MM.1S (cell line): ENCODE measurements around the gene RSU1.
"Not testable (repeated sequence)": the region's sequence is repeated elsewhere in the genome, so short reads cannot be mapped to it uniquely, and the experiment has no call there.

ENCODE experiments used
- DNase-seq: peaks from one replicate; pipeline ENCODE4 v3.0.0-alpha.2; 2015
- H2AFZ ChIP-seq: fragments of 300-600 bp; sonication (generic); 2 replicates; pipeline ENCODE4 v1.6.0; 2016; ENCODE audit warnings: antibody characterized with exemption, low read length
- H3F3A ChIP-seq: fragments of 300-600 bp; sonication (generic); 2 replicates; pipeline ENCODE4 v1.6.1; 2016; ENCODE audit warnings: mild to moderate bottlenecking, antibody characterized with exemption, low read length, moderate library complexity, mixed read lengths; ENCODE audit not compliant: insufficient read depth
- H3K27ac ChIP-seq: fragments of 300-600 bp; sonication (generic); 2 replicates; pipeline ENCODE4 v1.5.1; 2016; ENCODE audit warnings: mild to moderate bottlenecking, low read length
- H3K27me3 ChIP-seq: fragments of 300-600 bp; sonication (generic); replicated peaks from 2 replicates; pipeline ENCODE4 v1.6.0; 2016; ENCODE audit warnings: low read length; ENCODE audit not compliant: insufficient read depth
- H3K36me3 ChIP-seq: fragments of 300-600 bp; sonication (generic); replicated peaks from 2 replicates; pipeline ENCODE4 v1.6.1; 2016; ENCODE audit warnings: mild to moderate bottlenecking, low read length, mixed read lengths; ENCODE audit not compliant: insufficient read depth
- H3K4me1 ChIP-seq: fragments of 300-600 bp; sonication (generic); 2 replicates; pipeline ENCODE4 v1.6.1; 2016; ENCODE audit warnings: low read length, mixed read lengths
- H3K4me2 ChIP-seq: fragments of 300-600 bp; sonication (generic); 2 replicates; pipeline ENCODE4 v1.6.0; 2016; ENCODE audit warnings: low read depth, low read length
- H3K4me3 ChIP-seq: fragments of 300-600 bp; sonication (generic); 2 replicates; pipeline ENCODE4 v1.5.1; 2016; ENCODE audit warnings: low read length, mixed read lengths
- H3K79me2 ChIP-seq: fragments of 300-600 bp; sonication (generic); 2 replicates; pipeline ENCODE4 v1.6.1; 2016; ENCODE audit warnings: mixed run types, low read length, mixed read lengths
- H3K9ac ChIP-seq: fragments of 300-600 bp; sonication (generic); 2 replicates; pipeline ENCODE4 v1.6.1; 2016; ENCODE audit warnings: low read length, mixed read lengths
- H3K9me2 ChIP-seq: fragments of 300-600 bp; sonication (generic); replicated peaks from 2 replicates; pipeline ENCODE4 v1.6.1; 2016; ENCODE audit warnings: mild to moderate bottlenecking, low read length, mixed read lengths; ENCODE audit not compliant: insufficient read depth
- H3K9me3 ChIP-seq: fragments of 300-600 bp; sonication (generic); replicated peaks from 2 replicates; pipeline ENCODE4 v1.6.1; 2016; ENCODE audit warnings: mild to moderate bottlenecking, low read length, mixed read lengths; ENCODE audit not compliant: insufficient read depth
- H4K20me1 ChIP-seq: fragments of 300-600 bp; sonication (generic); 2 replicates; pipeline ENCODE4 v1.6.1; 2016; ENCODE audit warnings: mild to moderate bottlenecking, low read length, moderate library complexity, mixed read lengths; ENCODE audit not compliant: insufficient read depth
- CTCF ChIP-seq: fragments of 300-600 bp; sonication (generic); IDR thresholded peaks from 2 replicates; pipeline ENCODE4 v1.5.1; 2016; ENCODE audit warnings: antibody characterized with exemption, low read length, mixed read lengths
- EZH2 ChIP-seq: fragments of 300-600 bp; sonication (generic); optimal IDR thresholded peaks from 2 replicates; pipeline ENCODE3; 2017; ENCODE audit warnings: low read depth, mild to moderate bottlenecking, antibody characterized with exemption, low read length, mixed read lengths
- EZH2phosphoT487 ChIP-seq: fragments of 300-600 bp; sonication (generic); IDR thresholded peaks from 2 replicates; pipeline ENCODE4 v1.6.1; 2018; ENCODE audit warnings: antibody characterized with exemption, low read length

Gene RSU1

GRCh38 chr10:16828114-16828568 lies 10.9 kb upstream of the RSU1 start:
- H3F3A ChIP-seq, result no peaks in the 10 kb centered on the region
- H3K4me2 ChIP-seq, result peak overlapping the region; percentile 74; the same call in 1 of the 2 replicates
- no peaks in the 10 kb centered on the region for H3K4me1 ChIP-seq
- no peaks in the 10 kb centered on the region for H4K20me1 ChIP-seq
- no peaks in the 10 kb centered on the region for H3K36me3 ChIP-seq
- TF ChIP-seq CTCF (peak; percentile 49), EZH2phosphoT487 (no peak), EZH2 (no peak)
- H3K27me3 ChIP-seq, result no peaks in the 10 kb centered on the region
- H3K9ac ChIP-seq, result peak overlapping the region; percentile 21; the same call in 1 of the 2 replicates
- H3K9me2 ChIP-seq, result no peaks in the 10 kb centered on the region
- H3K27ac ChIP-seq, result peak overlapping the region; percentile 25; the same call in 1 of the 2 replicates
- H3K9me3 ChIP-seq, result no peaks in the 10 kb centered on the region
- peak; percentile 89 for DNase-seq
- peak overlapping the region; percentile 62 for H2AFZ ChIP-seq
- no peaks in the 10 kb centered on the region for H3K79me2 ChIP-seq
- H3K4me3 ChIP-seq, result peak overlapping the region; percentile 29; the same call in 1 of the 2 replicates

DNA sequence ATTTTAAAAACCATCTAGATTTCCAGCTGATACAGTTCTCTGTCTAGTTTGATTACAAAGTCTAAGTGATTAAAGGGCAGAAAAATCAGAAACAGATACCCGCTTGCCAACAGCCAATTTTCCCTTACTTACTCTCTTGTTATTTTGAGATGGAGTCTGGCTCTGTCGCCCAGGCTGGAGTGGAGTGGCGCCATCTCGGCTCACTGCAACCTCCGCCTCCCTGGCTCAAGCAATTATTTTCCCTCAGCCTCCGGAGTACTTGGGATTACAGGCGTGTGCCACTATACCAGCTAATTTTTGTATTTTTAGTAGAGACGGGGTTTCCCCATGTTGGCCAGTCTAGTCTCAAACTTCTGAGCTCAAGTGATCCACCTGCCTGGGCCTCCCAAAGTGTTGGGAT lies 10.2 kb upstream of the RSU1 start:
- not testable (repeated sequence) for DNase-seq

GRCh38 chr10:16822726-16823360 lies 5.6 kb upstream of the RSU1 start:
- H3K9me2 ChIP-seq, result no peaks in the 10 kb centered on the region
- H3K9me3 ChIP-seq, result no peaks in the 10 kb centered on the region
- peaks cover 4% of the 10 kb centered on the region; the same call in 1 of the 2 replicates for H3F3A ChIP-seq
- H3K4me3 ChIP-seq, result no peak overlapping the region
- H3K79me2 ChIP-seq, result no peaks in the 10 kb centered on the region
- no peaks in the 10 kb centered on the region for H3K4me1 ChIP-seq
- no peak for DNase-seq
- no peak overlapping the region for H2AFZ ChIP-seq
- H4K20me1 ChIP-seq, result no peaks in the 10 kb centered on the region
- no peak for TF ChIP-seq EZH2
- no peak for TF ChIP-seq EZH2phosphoT487
- no peak for TF ChIP-seq CTCF
- no peaks in the 10 kb centered on the region for H3K36me3 ChIP-seq
- H3K4me2 ChIP-seq, result no peak overlapping the region
- no peak overlapping the region for H3K27ac ChIP-seq
- H3K27me3 ChIP-seq, result no peaks in the 10 kb centered on the region
- H3K9ac ChIP-seq, result no peak overlapping the region

More for the DNA sequence above, 10.2 kb upstream of the RSU1 start:
- not testable (repeated sequence) for H4K20me1 ChIP-seq, H3K4me3 ChIP-seq, H3K36me3 ChIP-seq, H3K9me2 ChIP-seq, H3K4me1 ChIP-seq, H3K79me2 ChIP-seq, H3K9me3 ChIP-seq, H3F3A ChIP-seq, H3K27me3 ChIP-seq
- Histone ChIP-seq H3K9ac (peak overlapping the region; percentile 21; the same call in 1 of the 2 replicates), H3K4me2 (peak overlapping the region; percentile 74; the same call in 1 of the 2 replicates), H3K27ac (peak overlapping the region; percentile 25; the same call in 1 of the 2 replicates), H2AFZ (peak overlapping the region; percentile 62)

DNA sequence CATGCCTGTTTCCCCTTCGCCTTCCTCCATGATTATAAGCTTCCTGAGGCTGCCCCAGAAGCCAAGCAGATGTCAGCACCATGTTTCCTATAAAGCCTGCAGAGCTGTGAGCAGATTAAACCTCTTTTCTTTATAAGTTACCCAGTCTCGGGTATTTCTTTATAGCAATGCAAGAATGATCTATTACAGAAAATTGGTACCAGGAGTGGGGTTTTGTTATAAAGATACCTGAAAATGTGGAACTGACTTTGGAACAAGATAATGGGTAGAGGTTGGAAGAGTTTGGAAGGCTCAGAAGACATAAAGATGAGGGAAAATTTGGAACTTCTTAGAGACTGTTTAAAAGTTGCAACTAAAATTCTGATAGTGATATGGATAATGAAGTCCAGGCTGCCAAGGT lies 4.8 kb upstream of the RSU1 start:
- Histone ChIP-seq H3K9ac (no peak overlapping the region), H3K4me3 (no peak overlapping the region), H3K9me3 (no peaks in the 10 kb centered on the region), H3K9me2 (no peaks in the 10 kb centered on the region), H3F3A (peaks cover 6% of the 10 kb centered on the region; the same call in 1 of the 2 replicates), H3K4me2 (no peak overlapping the region), H3K79me2 (peaks cover under 1% of the 10 kb centered on the region; the same call in 1 of the 2 replicates), H3K27me3 (no peaks in the 10 kb centered on the region), H3K4me1 (no peaks in the 10 kb centered on the region), H2AFZ (no peak overlapping the region), H3K27ac (no peak overlapping the region), H3K36me3 (no peaks in the 10 kb centered on the region), H4K20me1 (no peaks in the 10 kb centered on the region)
- TF ChIP-seq CTCF (no peak), EZH2 (no peak), EZH2phosphoT487 (no peak)
- DNase-seq, result no peak
